ENCODE data around the gene KSR2. TPM values are rescaled to one million over a fixed set of nuclear protein-coding genes. Genes with fewer than 3 reads are reported as not detected.

The KSR2 gene
- total and polyA plus RNA-seq, 2 of the 13 experiments (the other 11 are each of a cell fraction or from before 2014, with no cell fraction given): 0.02 TPM; not detected in 1

GRCh38 chr12:117970334-117970733, 1.5 kb upstream of the KSR2 start:
- ATAC-seq: no peak
- Histone ChIP-seq H3K9ac (ENCODE audit: insufficient read depth, low read depth, low read length) (no peak overlapping the region), H4K20me1 (ENCODE audit: insufficient read depth, low read length) (no peaks in the 10 kb centered on the region), H2AFZ (ENCODE audit: low read length) (no peak overlapping the region), H3K27ac (ENCODE audit: extremely low read length, insufficient read depth, low read length) (no peak overlapping the region), H3K4me3 (replicated peaks in 1 of 3; ENCODE audit: insufficient read depth in 1 of 3, low read depth in 2 of 3, low read length in 3 of 3) (no peak overlapping the region), H3K9me3 (ENCODE audit: low read length) (peaks cover 6% of the 10 kb centered on the region; the same call in 1 of the 2 replicates), H3K79me2 (ENCODE audit: insufficient read depth, low read length) (no peaks in the 10 kb centered on the region), H3K4me2 (ENCODE audit: low read depth, low read length) (no peak overlapping the region), H3K27me3 (ENCODE audit: control insufficient read depth in 1 of 2, insufficient read depth in 2 of 2, low read length in 2 of 2) (peaks cover 11 to 40% of the 10 kb centered on the region in 2 experiments; a peak in 4 of 5 replicates), H3K4me1 (ENCODE audit: insufficient read depth, low read length) (no peaks in the 10 kb centered on the region), H3K36me3 (replicated peaks in 1 of 2; ENCODE audit: control insufficient read depth in 1 of 2, insufficient read depth in 2 of 2, low read length in 2 of 2) (no peaks in the 10 kb centered on the region)
- no peak for DNase-seq (ENCODE audit: low spot score)
- no TSS peak for BruUV-seq (replicated peaks)
- CTCF ChIA-PET (ENCODE audit: low intra/inter-chr PET ratio, low total read pairs): no interaction called here
- in situ Hi-C loops (cut with HindIII; ENCODE audit: extremely low pct_ligation_motif_present, low pct_unique_long_range_greater_than_20kb) (no loop called here), intact Hi-C loops (cut with micrococcal nuclease; ENCODE audit: unreplicated experiment) (no loop called here)
- POLR2A ChIA-PET: no interaction called here
- TF ChIP-seq TCF12 (IDR thresholded peaks at IDR 0.05): no peak
- no peak for TF ChIP-seq TCF12 (CRISPR knock-in tag; IDR thresholded peaks at IDR 0.05)
- no peak for TF ChIP-seq SNAPC2 (CRISPR knock-in tag; IDR thresholded peaks at IDR 0.05)
- TF ChIP-seq ZNF713 (CRISPR knock-in tag; IDR thresholded peaks at IDR 0.05): no peak
- TF ChIP-seq PRDM4 (CRISPR knock-in tag; IDR thresholded peaks at IDR 0.05; ENCODE audit: borderline replicate concordance): no peak
- no peak for TF ChIP-seq ZNF513 (CRISPR knock-in tag; conservative IDR thresholded peaks at IDR 0.05)
- no peak for TF ChIP-seq ZNF609 (CRISPR knock-in tag; IDR thresholded peaks at IDR 0.05; ENCODE audit: borderline replicate concordance)
- WGBS (ENCODE audit: low lambda C conversion rate): 36% methylated on average over 4 of the region's 4 CpGs
- no peak for FAIRE-seq

Data from HepG2 (cell line).